ENCODE data around the gene PACC1. TPM values are rescaled to one million over a fixed set of nuclear protein-coding genes. Genes with fewer than 3 reads are reported as not detected.

PACC1 gene
- polyA plus RNA-seq, 1 experiment: 10.6 TPM

DNA sequence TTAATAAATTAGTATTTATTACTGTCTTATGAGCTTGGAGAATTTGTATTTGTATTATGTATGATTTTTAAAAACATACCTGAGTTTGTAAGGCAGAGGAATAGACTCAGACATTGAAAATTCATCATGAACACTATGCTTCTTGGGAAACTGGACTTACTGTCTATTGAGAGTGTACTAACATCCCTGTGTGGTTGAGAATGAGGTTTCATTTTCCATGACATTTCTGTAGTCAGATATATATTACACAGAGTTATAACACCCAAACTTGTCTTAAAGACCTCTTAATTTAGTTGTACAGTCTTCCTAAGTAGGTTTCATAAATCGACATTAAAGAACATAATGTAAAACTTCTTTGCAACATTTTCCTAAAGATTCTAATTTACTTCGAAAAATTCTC lies 99.5 kb downstream of the PACC1 start:
- TF ChIP-seq, protein P1, sequence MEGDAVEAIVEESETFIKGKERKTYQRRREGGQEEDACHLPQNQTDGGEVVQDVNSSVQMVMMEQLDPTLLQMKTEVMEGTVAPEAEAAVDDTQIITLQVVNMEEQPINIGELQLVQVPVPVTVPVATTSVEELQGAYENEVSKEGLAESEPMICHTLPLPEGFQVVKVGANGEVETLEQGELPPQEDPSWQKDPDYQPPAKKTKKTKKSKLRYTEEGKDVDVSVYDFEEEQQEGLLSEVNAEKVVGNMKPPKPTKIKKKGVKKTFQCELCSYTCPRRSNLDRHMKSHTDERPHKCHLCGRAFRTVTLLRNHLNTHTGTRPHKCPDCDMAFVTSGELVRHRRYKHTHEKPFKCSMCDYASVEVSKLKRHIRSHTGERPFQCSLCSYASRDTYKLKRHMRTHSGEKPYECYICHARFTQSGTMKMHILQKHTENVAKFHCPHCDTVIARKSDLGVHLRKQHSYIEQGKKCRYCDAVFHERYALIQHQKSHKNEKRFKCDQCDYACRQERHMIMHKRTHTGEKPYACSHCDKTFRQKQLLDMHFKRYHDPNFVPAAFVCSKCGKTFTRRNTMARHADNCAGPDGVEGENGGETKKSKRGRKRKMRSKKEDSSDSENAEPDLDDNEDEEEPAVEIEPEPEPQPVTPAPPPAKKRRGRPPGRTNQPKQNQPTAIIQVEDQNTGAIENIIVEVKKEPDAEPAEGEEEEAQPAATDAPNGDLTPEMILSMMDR (IDR thresholded peaks at IDR 0.05; ENCODE audit: low read depth, low read length): no peak
- CTCF ChIA-PET: interaction anchor here (2.0 to 6.0 kb wide), 3 partner anchors 23 to 280 kb away, joined by 5 to 45 read pairs (median 11); partner anchors contain the start of genes DTL and INTS7

More for the DNA sequence above, 99.5 kb downstream of the PACC1 start:
- H3K27me3 ChIP-seq (ENCODE audit: control insufficient read depth, insufficient read depth, low read length): no peaks in the 10 kb centered on the region
- H3K4me3 ChIP-seq (ENCODE audit: low read depth, low read length): no peak overlapping the region
- DNase-seq (ENCODE audit: low read depth, low spot score): no peak
- H3K9me3 ChIP-seq (ENCODE audit: control insufficient read depth, insufficient read depth, low read length): no peaks in the 10 kb centered on the region
- H3K27ac ChIP-seq (ENCODE audit: low read depth, low read length): no peak overlapping the region
- POLR2A ChIA-PET: no interaction called here

Small RNAs within 50 kb of the gene (small RNA-seq; reads per million reads assigned to genes)
- not detected for gene SNORA16B (ENCODE audit: insufficient read length, low read depth)

Other genes starting within 250 kb of the PACC1 start
- 23.0 and 31.5 TPM in 2 replicates for gene PPP2R5A, start 129.5 kb downstream of the PACC1 start, polyA plus RNA-seq (2011; rRNA removed)
- gene NENF, start 18.0 kb upstream of the PACC1 start, polyA plus RNA-seq (2011; rRNA removed): 73.4 and 81.7 TPM in 2 replicates
- 5.5 TPM in 2 replicates for gene ATF3, start 193.9 kb upstream of the PACC1 start, polyA plus RNA-seq (2011; rRNA removed)